IPS-18c (cell line): Measurements from ENCODE around the gene SF3B5.
"Not testable (repeated sequence)": the region's sequence is repeated elsewhere in the genome, so short reads cannot be mapped to it uniquely, and the experiment has no call there.

Experiments used
- H3K4me3 ChIP-seq: 2 replicates; pipeline ENCODE4 v1.7.0; 2013; ENCODE audit warnings: low read depth, mild to moderate bottlenecking, low read length, moderate library complexity; ENCODE audit not compliant: insufficient read depth
- H3K9me3 ChIP-seq: one replicate; pipeline ENCODE4 v1.6.1; 2013; ENCODE audit warnings: mild to moderate bottlenecking, low read length, moderate library complexity; ENCODE audit not compliant: control insufficient read depth, insufficient read depth

The SF3B5 gene

GRCh38 chr6:144047688-144048087 lies 47.7 kb downstream of the SF3B5 start:
- Histone ChIP-seq H3K9me3 (peaks cover 2% of the 10 kb centered on the region), H3K4me3 (no peak overlapping the region)

- not testable (repeated sequence) for H3K9me3 ChIP-seq, H3K4me3 ChIP-seq
These were observed 48.7 kb downstream of the SF3B5 start for GRCh38 chr6:144046672-144047071.

GRCh38 chr6:144044989-144045388 lies 50.4 kb downstream of the SF3B5 start:
- not testable (repeated sequence) for H3K4me3 ChIP-seq

More at GRCh38 chr6:144044989-144045388, 50.4 kb downstream of the SF3B5 start:
- not testable (repeated sequence) for H3K9me3 ChIP-seq
